GM23248 (cell line): Measurements from ENCODE around the gene NEGR1. TPM values are rescaled to one million over a fixed set of nuclear protein-coding genes. Genes with fewer than 3 reads are reported as not detected.

ENCODE experiments used
- DNase-seq: peaks from one replicate; pipeline ENCODE4 v3.0.0-alpha.2; 2015
- H2AFZ ChIP-seq: fragments of 200-600 bp; sonication (generic); 2 replicates; pipeline ENCODE4 v1.6.1; 2016; ENCODE audit warnings: antibody characterized with exemption
- H3F3A ChIP-seq: fragments of 200-600 bp; sonication (generic); 2 replicates; pipeline ENCODE4 v1.6.1; 2016; ENCODE audit warnings: mild to moderate bottlenecking, antibody characterized with exemption, mixed run types; ENCODE audit not compliant: insufficient read depth
- H3K27ac ChIP-seq: fragments of 200-600 bp; sonication (generic); 2 replicates; pipeline ENCODE4 v1.5.1; 2016; ENCODE audit warnings: mild to moderate bottlenecking
- H3K27me3 ChIP-seq: fragments of 200-600 bp; sonication (generic); replicated peaks from 2 replicates; pipeline ENCODE4 v1.6.1; 2016; ENCODE audit warnings: mild to moderate bottlenecking; ENCODE audit not compliant: insufficient read depth
- H3K36me3 ChIP-seq: fragments of 200-600 bp; sonication (generic); 2 replicates; pipeline ENCODE4 v1.6.1; 2016; ENCODE audit warnings: low read depth, mild to moderate bottlenecking
- H3K4me1 ChIP-seq: fragments of 200-600 bp; sonication (generic); 2 replicates; pipeline ENCODE4 v1.6.1; 2016; ENCODE audit warnings: mild to moderate bottlenecking; ENCODE audit not compliant: insufficient read depth
- H3K4me2 ChIP-seq: fragments of 200-600 bp; sonication (generic); one replicate; pipeline ENCODE4 v1.6.1; 2016; ENCODE audit warnings: mild to moderate bottlenecking; ENCODE audit not compliant: unreplicated experiment
- H3K4me3 ChIP-seq: fragments of 200-600 bp; sonication (generic); 2 replicates; pipeline ENCODE4 v1.5.1; 2016; ENCODE audit warnings: mild to moderate bottlenecking
- H3K79me2 ChIP-seq: fragments of 200-600 bp; sonication (generic); 2 replicates; pipeline ENCODE4 v1.6.1; 2016; ENCODE audit warnings: mild to moderate bottlenecking; ENCODE audit not compliant: insufficient read depth
- H3K9ac ChIP-seq: fragments of 200-600 bp; sonication (generic); 2 replicates; pipeline ENCODE4 v1.6.1; 2016; ENCODE audit warnings: mild to moderate bottlenecking
- H3K9me2 ChIP-seq: fragments of 200-600 bp; sonication (generic); 2 replicates; pipeline ENCODE4 v1.6.1; 2016; ENCODE audit warnings: mixed run types, mild to moderate bottlenecking, moderate library complexity; ENCODE audit not compliant: insufficient read depth
- H3K9me3 ChIP-seq: fragments of 200-600 bp; sonication (generic); one replicate; pipeline ENCODE4 v1.6.1; 2017; ENCODE audit warnings: low read depth
- H4K20me1 ChIP-seq: fragments of 200-600 bp; sonication (generic); 2 replicates; pipeline ENCODE4 v1.6.0; 2016; ENCODE audit not compliant: insufficient read depth
- EZH2 ChIP-seq: fragments of 200-600 bp; sonication (generic); IDR thresholded peaks from 2 replicates; pipeline ENCODE4 v1.6.1; 2018; ENCODE audit warnings: antibody characterized with exemption, mild to moderate bottlenecking; ENCODE audit not compliant: insufficient read depth, poor library complexity, severe bottlenecking
- EZH2phosphoT487 ChIP-seq: fragments of 200-600 bp; sonication (generic); IDR thresholded peaks from 2 replicates; pipeline ENCODE4 v1.6.1; 2018; ENCODE audit warnings: antibody characterized with exemption, moderate library complexity, mild to moderate bottlenecking, low read depth; ENCODE audit not compliant: insufficient read depth
- WGBS, 2 experiments: methylation state at CpG; one replicate each; pipeline ENCODE4 v1.1.6; 2015 to 2017; ENCODE audit warnings: low lambda C conversion rate in 2 of 2, low coverage in 1 of 2; ENCODE audit errors: missing lambda C conversion rate in 2 of 2; 5-methylcytosine and 5-hydroxymethylcytosine counted together
- in situ Hi-C: fragments of 300-500 bp; cut with MboI; formaldehyde crosslinking; loops from 2 replicates; pipeline ENCODE4 v1.15.0; 2020
- polyA plus RNA-seq: library from polyadenylated mRNA; unstranded; fragments of >200 nt; fragmentation: Nextera tagmentation; extraction: Ambion mirVana; gene quantifications from 2 replicates; pipeline ENCODE4 v1.2.1, GENCODE V29; 2016
- total RNA-seq: library from RNA; depleted of rRNA; stranded (reverse); fragments of >200 nt; shearing (Covaris generic); gene quantifications from 2 replicates; pipeline ENCODE4 v1.2.3, GENCODE V29; 2014

NEGR1 gene
- total and polyA plus RNA-seq, 2 experiments from 2014 or later, result 14.3 to 15.7 TPM

- TF ChIP-seq EZH2, result no peak
- DNase-seq, result peak; percentile 66
- Histone ChIP-seq H3K27ac (peak overlapping the region; percentile 49), H3K4me2 (peak overlapping the region; percentile 40), H3K27me3 (no peaks in the 10 kb centered on the region), H3K36me3 (no peaks in the 10 kb centered on the region), H3K4me1 (peaks cover 17% of the 10 kb centered on the region), H4K20me1 (no peaks in the 10 kb centered on the region), H3K79me2 (no peaks in the 10 kb centered on the region), H3K9me3 (no peaks in the 10 kb centered on the region), H2AFZ (peak overlapping the region; percentile 23; the same call in 1 of the 2 replicates), H3F3A (peaks cover 17% of the 10 kb centered on the region; the same call in 1 of the 2 replicates), H3K9ac (no peak overlapping the region), H3K9me2 (no peaks in the 10 kb centered on the region), H3K4me3 (peak overlapping the region; percentile 8)
- WGBS, 2 experiments, result 1 to 4% methylated on average over 3 of the region's 3 CpGs
- in situ Hi-C loops, result no loop called here
Measured at GRCh38 chr1:71413441-71414175, 868.7 kb downstream of the NEGR1 start.

GRCh38 chr1:71400050-71400449, 882.3 kb downstream of the NEGR1 start:
- no peak for DNase-seq
- H4K20me1 ChIP-seq, result no peaks in the 10 kb centered on the region
- H3F3A ChIP-seq, result no peaks in the 10 kb centered on the region
- TF ChIP-seq EZH2 (no peak), EZH2phosphoT487 (no peak)
- H3K36me3 ChIP-seq, result no peaks in the 10 kb centered on the region
- no peaks in the 10 kb centered on the region for H3K4me1 ChIP-seq
- no peak overlapping the region for H3K4me2 ChIP-seq
- no peak overlapping the region for H3K9ac ChIP-seq
- no peak overlapping the region for H3K4me3 ChIP-seq
- H3K27me3 ChIP-seq, result no peaks in the 10 kb centered on the region
- H3K79me2 ChIP-seq, result no peaks in the 10 kb centered on the region
- in situ Hi-C loops, result no loop called here
- no peaks in the 10 kb centered on the region for H3K9me3 ChIP-seq
- no peak overlapping the region for H3K27ac ChIP-seq
- H2AFZ ChIP-seq, result no peak overlapping the region
- no peaks in the 10 kb centered on the region for H3K9me2 ChIP-seq

GRCh38 chr1:71399594-71399993, 882.7 kb downstream of the NEGR1 start:
- Histone ChIP-seq H3K9ac (no peak overlapping the region), H3K4me2 (no peak overlapping the region), H3K79me2 (no peaks in the 10 kb centered on the region), H3K9me3 (no peaks in the 10 kb centered on the region), H2AFZ (no peak overlapping the region), H3F3A (no peaks in the 10 kb centered on the region), H3K9me2 (no peaks in the 10 kb centered on the region), H3K27me3 (no peaks in the 10 kb centered on the region), H4K20me1 (no peaks in the 10 kb centered on the region), H3K36me3 (no peaks in the 10 kb centered on the region), H3K27ac (no peak overlapping the region), H3K4me1 (no peaks in the 10 kb centered on the region), H3K4me3 (no peak overlapping the region)
- in situ Hi-C loops, result no loop called here
- 9% methylated on average over 2 of the region's 2 CpGs for WGBS, 2 experiments
- DNase-seq, result no peak
- TF ChIP-seq EZH2phosphoT487 (no peak), EZH2 (no peak)

GRCh38 chr1:71393301-71393700, 889.0 kb downstream of the NEGR1 start:
- no peaks in the 10 kb centered on the region for H3K36me3 ChIP-seq
- no peaks in the 10 kb centered on the region for H3K9me2 ChIP-seq
- no peaks in the 10 kb centered on the region for H3K27me3 ChIP-seq
- in situ Hi-C loops, result no loop called here
- no peak overlapping the region for H3K27ac ChIP-seq
- H3K4me3 ChIP-seq, result no peak overlapping the region
- H3K9ac ChIP-seq, result no peak overlapping the region
- no peaks in the 10 kb centered on the region for H3K9me3 ChIP-seq
- no peak for DNase-seq
- no peaks in the 10 kb centered on the region for H3K4me1 ChIP-seq
- no peaks in the 10 kb centered on the region for H3K79me2 ChIP-seq
- no peaks in the 10 kb centered on the region for H4K20me1 ChIP-seq
- no peaks in the 10 kb centered on the region for H3F3A ChIP-seq
- TF ChIP-seq EZH2 (no peak), EZH2phosphoT487 (no peak)
- no peak overlapping the region for H2AFZ ChIP-seq
- no peak overlapping the region for H3K4me2 ChIP-seq

GRCh38 chr1:71390518-71390917, 891.8 kb downstream of the NEGR1 start:
- no peak for TF ChIP-seq EZH2phosphoT487
- TF ChIP-seq EZH2, result no peak
- in situ Hi-C loops, result no loop called here

More at GRCh38 chr1:71390518-71390917, 891.8 kb downstream of the NEGR1 start:
- Histone ChIP-seq H3K9me2 (no peaks in the 10 kb centered on the region), H3K27ac (no peak overlapping the region), H3K9ac (no peak overlapping the region), H3K36me3 (no peaks in the 10 kb centered on the region), H3F3A (no peaks in the 10 kb centered on the region), H3K4me2 (no peak overlapping the region), H3K4me1 (no peaks in the 10 kb centered on the region), H3K27me3 (no peaks in the 10 kb centered on the region), H3K4me3 (no peak overlapping the region), H4K20me1 (no peaks in the 10 kb centered on the region), H2AFZ (no peak overlapping the region), H3K9me3 (no peaks in the 10 kb centered on the region), H3K79me2 (no peaks in the 10 kb centered on the region)
- no peak for DNase-seq
- 58 to 60% methylated on average over 2 of the region's 2 CpGs for WGBS, 2 experiments
